Middle frontal gyrus (tissue), 1 donor: ENCODE results near the gene ZNF608.
A peak's percentile ranks its signal among the peaks of the same experiment; 100 is the strongest.

Source experiments
- DNase-seq: peaks from one replicate; pipeline ENCODE4 v3.0.0-alpha.2; 2015; ENCODE audit warnings: low spot score; ENCODE audit errors: extremely low spot score

Gene ZNF608

GRCh38 chr5:124755041-124755440 lies 8.6 kb upstream of the ZNF608 start:
- no peak for DNase-seq

DNA sequence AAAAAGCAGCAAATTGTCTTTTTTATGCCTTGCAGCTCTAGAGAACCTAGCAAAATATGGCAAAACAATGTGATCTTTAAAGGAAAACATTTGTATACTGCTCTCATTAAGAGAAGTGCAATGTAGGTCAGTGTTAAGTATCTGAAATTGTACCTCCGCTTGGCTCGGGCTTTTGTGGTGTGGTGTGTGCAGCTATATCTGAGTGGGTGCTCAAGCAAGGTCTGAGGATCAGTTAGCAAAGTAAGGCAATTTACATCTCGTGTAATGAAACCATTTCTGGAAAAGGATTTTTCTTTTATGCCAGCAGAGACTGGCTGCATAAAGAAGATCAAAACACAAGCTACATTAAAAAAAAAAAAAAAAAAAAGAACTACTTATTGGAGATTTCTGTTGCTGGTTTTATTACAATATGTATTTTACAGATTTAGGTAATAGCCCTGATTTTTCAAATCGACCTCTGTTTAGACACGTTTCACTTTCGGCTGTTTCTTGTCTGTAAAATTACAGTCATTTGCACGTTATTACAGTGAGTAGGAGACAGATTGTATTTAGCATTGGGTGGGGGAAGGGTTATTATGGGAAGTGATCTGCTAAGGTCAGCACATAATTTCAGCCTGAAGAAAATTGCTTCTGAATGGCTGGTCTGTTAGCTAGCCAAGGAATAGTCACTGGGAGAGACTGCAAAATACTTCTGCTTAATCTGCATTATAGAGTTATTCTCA lies 7.9 kb upstream of the ZNF608 start:
- DNase-seq, result no peak

DNA sequence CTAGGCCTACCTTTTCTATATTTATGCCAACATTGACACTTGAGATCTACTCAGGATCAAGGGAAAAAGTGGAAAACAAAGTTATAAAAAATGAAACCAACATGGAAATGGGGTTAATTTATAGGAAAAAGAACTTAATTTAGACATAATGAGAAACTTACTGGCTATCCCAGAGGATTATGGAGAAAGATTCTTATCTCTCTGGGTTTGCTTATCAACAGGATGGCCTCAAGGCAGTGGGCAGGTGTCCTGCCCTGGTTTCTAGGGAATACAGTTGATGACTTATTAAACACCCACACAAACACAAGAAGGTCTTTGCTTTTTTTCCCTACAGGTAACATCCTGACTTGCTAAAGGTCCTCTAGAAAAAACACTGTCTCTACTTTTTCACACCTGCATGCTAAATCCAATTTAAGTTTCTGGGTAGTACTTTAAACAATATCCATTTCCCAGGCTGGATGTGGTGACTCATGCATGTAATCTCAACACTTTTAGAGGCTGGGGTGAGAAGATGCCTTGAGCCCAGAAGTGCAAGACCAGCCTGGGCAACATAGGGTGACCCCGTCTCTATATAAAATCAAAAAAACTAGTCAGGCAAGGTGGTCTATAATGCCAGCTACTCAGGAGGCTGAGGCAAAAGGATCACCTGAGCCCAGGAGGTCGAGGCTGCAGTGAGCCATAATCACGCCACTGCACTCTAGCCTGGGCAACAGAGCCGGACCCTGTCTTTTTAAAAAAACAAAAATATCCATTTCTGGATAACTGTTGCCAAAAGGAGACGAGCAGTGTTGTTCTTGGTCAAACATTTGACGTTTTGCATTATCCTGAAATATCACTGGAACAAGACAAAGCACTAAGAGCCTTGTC lies 6.6 kb upstream of the ZNF608 start:
- DNase-seq, result no peak

GRCh38 chr5:124751031-124751430 lies 4.6 kb upstream of the ZNF608 start:
- no peak for DNase-seq

GRCh38 chr5:124748687-124749594 lies 2.5 kb upstream of the ZNF608 start:
- DNase-seq, result peak; percentile 91

DNA sequence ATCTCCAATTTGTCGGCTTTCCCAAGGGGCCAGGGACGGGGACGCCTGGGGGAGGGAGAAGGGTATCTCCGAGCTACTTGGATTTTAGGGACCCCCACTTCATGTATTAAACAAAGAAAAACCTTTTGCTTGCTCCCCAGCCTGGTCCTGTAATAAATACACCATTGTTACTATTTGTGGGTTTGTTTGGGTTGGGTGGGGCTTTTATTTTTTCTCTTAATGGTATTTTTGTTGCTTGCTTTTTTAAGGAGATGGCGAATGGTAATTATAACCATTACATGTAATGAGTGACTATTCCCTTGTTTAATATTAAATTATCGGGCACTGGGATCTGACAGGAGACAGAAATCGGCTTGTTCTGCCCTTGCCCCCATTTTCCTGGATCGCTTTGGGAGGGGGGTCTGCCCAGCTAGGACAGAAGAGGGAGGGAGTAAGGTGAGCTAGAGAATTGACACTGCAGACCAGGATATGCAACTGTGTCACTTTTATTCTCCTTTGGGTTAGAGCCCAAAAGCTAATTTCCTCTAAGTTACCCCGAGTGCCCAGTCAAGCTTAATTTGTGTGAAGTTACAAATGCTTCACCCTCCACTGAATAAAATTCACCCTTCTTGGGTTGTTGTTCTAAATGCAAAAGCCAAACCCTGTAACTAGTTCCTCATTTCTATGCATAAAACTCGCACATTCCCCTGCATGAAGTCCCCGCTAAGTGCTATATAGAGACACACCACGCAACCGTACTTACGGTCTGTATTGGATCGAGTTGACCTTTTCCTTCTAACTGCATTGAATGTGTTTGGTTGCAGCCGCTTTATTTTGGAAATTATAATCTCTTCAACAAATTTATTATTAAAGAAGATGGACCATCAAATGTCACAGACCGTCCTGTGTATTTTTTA lies 1.6 kb upstream of the ZNF608 start:
- no peak for DNase-seq

- peak; percentile 79 for DNase-seq
Measured at GRCh38 chr5:124746916-124747790, 714 bp upstream of the ZNF608 start.

DNA sequence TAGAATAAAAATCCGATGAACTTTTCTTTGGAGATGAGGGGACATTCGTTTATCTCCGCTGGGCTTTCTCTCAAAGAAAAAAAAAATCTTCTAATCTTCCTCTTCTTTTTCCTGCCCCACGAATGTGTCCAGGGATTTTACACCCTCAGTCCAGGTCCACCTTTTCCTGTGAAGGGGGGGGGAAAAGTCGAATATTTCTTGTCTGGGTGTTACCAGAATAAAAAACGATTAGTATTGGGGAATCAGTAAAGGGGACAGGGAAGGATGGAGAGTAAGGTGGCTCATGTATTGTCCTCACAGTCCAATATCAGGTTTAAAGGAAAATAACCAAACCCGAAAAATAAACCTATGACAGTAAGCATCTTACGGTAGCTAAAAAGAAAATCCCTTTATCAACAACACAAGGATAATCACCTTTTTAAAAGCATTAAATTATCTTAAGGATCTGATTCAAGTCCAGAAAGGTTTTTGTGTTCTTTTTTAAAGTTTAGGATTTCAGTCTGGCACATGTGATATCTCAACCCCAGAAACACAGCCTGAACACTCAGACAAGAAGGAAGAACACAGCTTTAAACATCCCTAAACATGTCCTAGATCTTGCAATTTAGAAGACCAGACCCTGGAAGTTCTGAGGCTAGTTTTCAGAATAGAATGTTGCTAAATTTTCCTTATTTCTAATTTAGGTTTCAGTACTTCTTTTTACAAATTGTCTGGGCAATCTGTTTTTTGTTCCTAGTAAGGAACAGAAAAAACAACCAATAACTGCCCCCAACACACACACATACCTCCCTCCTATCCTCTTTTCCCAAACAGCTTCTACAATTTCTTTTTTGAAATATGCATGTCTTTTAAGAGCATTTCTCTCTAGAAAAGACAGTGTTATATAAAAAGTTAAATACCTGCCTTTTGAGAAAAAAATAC lies 1.2 kb downstream of the ZNF608 start:
- no peak for DNase-seq

DNA sequence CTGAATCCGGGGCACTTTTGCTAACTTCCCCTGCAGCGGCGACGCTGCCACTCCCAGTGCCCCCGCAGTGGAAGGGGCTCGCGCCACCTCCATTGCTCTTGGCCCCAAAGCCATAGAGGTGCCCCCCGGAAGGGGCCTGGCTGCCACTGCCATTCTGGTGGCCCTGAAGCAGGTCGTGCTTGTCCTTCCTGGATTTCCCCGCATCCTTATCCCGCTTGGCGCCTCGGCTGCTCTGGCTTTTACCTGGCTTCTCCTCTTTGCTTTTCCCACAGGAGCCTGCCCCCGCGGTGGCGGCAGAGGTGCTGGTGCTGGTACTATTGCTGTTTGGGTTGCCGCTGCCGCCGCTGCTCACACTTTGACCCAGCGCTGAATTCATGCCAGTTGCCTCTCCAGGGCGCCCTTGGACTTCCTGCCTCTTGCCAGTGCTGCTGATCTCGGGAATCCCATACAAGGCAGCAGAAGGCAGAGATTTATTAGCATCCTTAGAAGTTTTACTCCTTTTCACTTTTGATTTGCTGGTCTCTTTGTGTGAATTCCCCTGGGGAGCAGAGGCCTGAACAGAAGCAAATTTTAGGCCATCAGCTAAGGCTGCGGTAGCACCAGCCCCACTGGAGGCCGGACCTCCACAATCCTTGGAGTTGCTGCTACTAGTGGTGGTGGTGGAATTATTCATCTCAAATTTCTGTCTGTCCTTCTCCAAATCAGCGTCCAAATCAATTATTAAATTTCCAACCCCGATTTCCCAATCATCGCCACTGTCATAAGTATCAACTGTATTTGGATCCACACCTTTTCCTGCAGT lies 2.1 kb downstream of the ZNF608 start:
- DNase-seq, result no peak

- DNase-seq, result no peak
Measured at GRCh38 chr5:124743602-124744169, 2.8 kb downstream of the ZNF608 start.

DNA sequence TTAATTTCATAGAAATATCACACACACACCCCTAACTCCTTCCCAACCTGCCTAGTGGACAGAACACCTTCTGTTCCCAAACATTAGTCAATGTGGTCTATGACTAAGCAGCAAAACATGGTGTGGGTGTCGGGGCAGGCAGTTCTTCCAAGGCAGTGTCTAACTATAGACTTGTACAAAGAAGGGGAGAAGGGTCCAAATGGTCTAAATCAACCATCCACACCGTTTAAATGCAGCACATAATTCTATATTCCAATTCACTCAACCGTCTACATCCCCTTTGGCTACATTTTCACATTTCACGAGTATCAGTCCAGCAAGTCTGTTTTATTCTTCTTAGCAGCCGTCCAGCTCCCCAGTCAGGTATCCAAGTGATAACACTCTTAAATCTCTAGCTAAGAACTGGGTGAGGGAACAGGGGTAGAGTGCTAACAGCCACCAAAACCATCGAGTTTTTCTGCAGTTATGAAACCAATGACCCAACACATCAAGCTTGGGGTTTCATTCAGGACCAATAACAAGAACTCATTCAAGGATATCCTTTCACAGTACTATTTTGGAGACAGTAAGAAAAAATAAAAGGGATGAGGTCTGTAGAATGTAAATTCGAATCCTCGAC lies 3.3 kb downstream of the ZNF608 start:
- DNase-seq, result no peak

GRCh38 chr5:124742521-124742920 lies 3.9 kb downstream of the ZNF608 start:
- DNase-seq, result no peak

DNA sequence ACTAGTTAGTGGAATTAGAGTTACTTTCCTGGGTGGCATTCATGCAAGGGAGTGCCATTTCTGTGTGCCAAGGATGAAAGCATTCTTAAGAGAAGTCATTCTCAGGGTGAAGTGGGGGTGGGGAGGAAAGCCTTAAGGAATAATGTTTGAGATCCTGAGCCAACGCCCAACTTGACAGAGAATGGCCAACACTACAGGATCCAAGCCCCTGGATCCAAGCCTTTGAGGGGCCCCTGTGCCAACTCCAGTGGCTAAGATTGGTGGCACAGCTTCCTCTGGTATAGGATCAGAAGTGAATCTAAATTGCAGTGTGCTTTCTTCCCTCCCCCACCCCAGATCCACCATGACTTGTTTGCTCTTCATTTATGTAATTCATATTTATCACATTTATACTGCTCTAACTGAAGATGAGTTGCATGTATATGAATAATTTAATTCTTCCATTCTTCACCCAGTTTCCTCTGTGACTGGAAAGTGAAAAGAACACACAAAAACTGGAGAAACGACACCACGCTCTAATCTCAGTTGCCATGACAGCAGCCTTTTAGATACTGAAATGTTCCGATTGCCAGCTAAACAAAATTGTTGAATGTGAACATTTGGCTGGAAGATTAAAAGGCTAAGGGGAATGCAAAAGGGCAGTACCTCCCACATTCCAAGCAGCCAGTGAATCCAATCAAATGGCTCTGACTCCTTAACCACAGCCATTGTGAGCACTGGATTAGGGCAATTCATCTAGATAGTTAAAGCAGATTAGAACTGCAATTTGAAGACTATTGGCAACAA lies 4.5 kb downstream of the ZNF608 start:
- DNase-seq, result no peak

DNA sequence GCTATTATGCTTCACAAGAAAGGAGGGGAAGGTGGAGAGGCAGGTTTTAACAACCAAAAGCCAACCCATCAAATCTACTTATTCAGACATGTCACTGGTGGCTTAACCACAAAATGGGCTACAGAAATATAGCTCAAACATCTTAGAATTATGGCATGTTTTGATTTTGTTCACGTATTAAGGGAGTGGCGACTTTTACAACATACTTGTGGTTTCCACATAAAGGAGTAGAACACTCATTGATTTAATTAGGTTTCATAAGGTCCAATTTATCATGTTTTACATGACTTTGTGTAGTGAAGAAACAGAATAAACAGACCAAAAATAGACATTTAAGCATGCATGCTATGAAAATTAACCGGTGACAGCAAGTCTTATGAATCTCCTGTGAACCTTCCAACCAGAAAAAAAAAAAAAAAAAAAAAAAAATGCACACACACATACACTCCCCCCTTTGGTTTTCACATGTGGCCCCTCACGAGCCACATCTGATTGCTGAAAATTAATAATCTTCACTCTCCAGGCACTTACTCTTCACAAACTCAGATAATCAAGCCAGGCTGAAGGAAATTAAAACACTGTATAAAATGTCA lies 5.4 kb downstream of the ZNF608 start:
- no peak for DNase-seq

GRCh38 chr5:124740071-124740470 lies 6.4 kb downstream of the ZNF608 start:
- DNase-seq, result no peak

DNA sequence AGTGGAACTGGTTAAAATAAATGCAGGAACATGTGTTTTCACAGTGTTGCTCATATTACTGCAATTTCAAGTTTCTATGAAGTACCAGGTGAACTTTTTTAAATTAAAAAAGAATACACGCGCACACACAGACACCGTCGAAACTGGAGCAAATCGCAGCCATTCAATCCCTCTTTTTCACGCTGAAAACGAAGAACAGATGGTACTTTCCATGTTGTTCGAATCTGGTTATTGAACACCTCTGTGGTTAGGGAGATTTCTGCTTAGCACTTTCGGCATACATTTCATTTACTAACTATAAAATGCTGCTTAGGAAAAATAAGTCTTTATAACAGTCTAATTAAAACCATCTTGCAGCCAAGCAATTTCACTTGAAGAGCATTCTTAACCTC lies 6.8 kb downstream of the ZNF608 start:
- DNase-seq, result no peak
